Astrocyte (in vitro differentiated cells and primary cell): Measurements from ENCODE around the gene C1QL2.

ENCODE experiments used
- CTCF ChIP-seq: IDR thresholded peaks from 2 replicates; pipeline ENCODE4 v1.5.1; 2011; ENCODE audit warnings: low read depth, mild to moderate bottlenecking, inconsistent platforms, low read length, moderate library complexity; ENCODE audit not compliant: insufficient read depth
- EZH2 ChIP-seq: IDR thresholded peaks from 2 replicates; pipeline ENCODE4 v1.6.1; 2012; ENCODE audit warnings: mild to moderate bottlenecking, low read length, inconsistent platforms; ENCODE audit not compliant: insufficient read depth

DNA sequence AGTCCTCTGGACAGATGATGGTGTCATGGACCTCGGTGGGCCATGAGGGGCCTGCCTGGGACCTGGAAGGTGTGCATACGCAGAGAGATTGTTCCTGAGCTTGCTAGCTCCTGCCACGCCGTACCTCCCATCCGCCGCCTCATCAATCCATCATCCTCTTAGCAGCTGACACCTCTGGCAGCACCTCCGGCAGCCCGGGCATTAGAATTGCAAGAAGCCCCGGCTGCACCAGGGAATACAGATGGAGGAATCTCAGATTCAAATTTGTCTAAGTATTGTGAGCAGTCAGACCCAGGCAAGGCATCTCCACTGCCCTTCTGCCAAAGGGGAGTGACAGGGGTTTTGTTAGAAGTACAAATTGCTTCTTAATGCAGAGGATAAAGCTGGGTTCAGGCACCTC, 4.5 kb downstream of the C1QL2 start:
- TF ChIP-seq CTCF = no peak
- no peak for TF ChIP-seq EZH2
